Loucy (cell line): ENCODE results near the gene TMEM117.

Source experiments
- EZH2phosphoT487 ChIP-seq: fragments of 200-600 bp; IDR thresholded peaks from 2 replicates; pipeline ENCODE4 v1.6.1; 2018; ENCODE audit warnings: antibody characterized with exemption, mild to moderate bottlenecking, moderate library complexity, borderline replicate concordance
- TF ChIP-seq, protein P1 (sequence below): fragments of 200-600 bp; sonication (generic); conservative IDR thresholded peaks from 2 replicates; pipeline ENCODE4 v1.5.1; 2014; ENCODE audit warnings: mild to moderate bottlenecking, antibody characterized with exemption, low read length

DNA sequence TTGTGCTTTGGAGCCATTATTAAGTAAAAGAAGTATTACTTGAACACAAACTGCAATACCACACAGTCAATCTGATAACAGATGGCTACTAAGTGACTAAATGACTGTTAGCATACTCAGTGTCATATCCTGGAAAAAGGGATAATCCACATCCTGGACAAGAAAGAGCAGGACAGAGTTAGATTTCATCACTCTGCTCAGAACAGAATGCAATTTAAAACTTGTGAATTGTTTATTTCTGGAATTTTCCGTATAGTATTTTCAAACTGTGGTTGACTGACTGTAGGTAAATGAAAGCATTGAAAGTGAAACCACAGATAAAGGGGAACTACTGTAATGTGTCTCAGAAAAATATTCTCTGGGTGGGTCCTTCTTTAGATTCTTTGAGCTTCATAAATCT lies 458.8 kb downstream of the TMEM117 start:
- TF ChIP-seq, protein P1, sequence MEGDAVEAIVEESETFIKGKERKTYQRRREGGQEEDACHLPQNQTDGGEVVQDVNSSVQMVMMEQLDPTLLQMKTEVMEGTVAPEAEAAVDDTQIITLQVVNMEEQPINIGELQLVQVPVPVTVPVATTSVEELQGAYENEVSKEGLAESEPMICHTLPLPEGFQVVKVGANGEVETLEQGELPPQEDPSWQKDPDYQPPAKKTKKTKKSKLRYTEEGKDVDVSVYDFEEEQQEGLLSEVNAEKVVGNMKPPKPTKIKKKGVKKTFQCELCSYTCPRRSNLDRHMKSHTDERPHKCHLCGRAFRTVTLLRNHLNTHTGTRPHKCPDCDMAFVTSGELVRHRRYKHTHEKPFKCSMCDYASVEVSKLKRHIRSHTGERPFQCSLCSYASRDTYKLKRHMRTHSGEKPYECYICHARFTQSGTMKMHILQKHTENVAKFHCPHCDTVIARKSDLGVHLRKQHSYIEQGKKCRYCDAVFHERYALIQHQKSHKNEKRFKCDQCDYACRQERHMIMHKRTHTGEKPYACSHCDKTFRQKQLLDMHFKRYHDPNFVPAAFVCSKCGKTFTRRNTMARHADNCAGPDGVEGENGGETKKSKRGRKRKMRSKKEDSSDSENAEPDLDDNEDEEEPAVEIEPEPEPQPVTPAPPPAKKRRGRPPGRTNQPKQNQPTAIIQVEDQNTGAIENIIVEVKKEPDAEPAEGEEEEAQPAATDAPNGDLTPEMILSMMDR: no peak
- no peak for TF ChIP-seq EZH2phosphoT487
